ENCODE data around the gene CAPS2. TPM values are rescaled to one million over a fixed set of nuclear protein-coding genes. Genes with fewer than 3 reads are reported as not detected.

CAPS2 gene
- polyA plus RNA-seq, 1 donor (not counting 4 experiments of a cell fraction or from before 2014, with no cell fraction given) = 2.2 TPM

GRCh38 chr12:75345531-75345930, 15.4 kb upstream of the CAPS2 start:
- TF ChIP-seq CTCF (optimal IDR thresholded peaks at IDR 0.05 in 1 of 3, IDR thresholded peaks at IDR 0.05 in 1 of 3, conservative IDR thresholded peaks at IDR 0.05 in 1 of 3; ENCODE audit: extremely low read depth in 1 of 3, insufficient read depth in 2 of 3, low read length in 3 of 3) (no peak), EZH2 (IDR thresholded peaks at IDR 0.05; ENCODE audit: low read length) (no peak)
- Histone ChIP-seq H3K9me1 (ENCODE audit: control insufficient read depth, extremely low read depth, insufficient read depth, low read length) (no peaks in the 10 kb centered on the region), H2AFZ (ENCODE audit: control insufficient read depth, low read length) (no peak overlapping the region), H3K4me3 (ENCODE audit: control insufficient read depth in 2 of 3, extremely low read depth in 1 of 3, insufficient read depth in 2 of 3, low read depth in 1 of 3, low read length in 3 of 3) (no peak overlapping the region), H3K79me2 (ENCODE audit: control insufficient read depth, insufficient read depth, low read length) (no peaks in the 10 kb centered on the region), H3K27ac (ENCODE audit: control insufficient read depth, insufficient read depth, low read length) (no peak overlapping the region), H3K9ac (ENCODE audit: control insufficient read depth, extremely low read depth, insufficient read depth, low read length) (no peak overlapping the region), H3K4me2 (ENCODE audit: control insufficient read depth, extremely low read depth, insufficient read depth, low read depth, low read length) (no peak overlapping the region), H3K4me1 (ENCODE audit: control insufficient read depth, extremely low read depth, insufficient read depth, low read length) (peaks cover 4% of the 10 kb centered on the region), H3K36me3 (ENCODE audit: control insufficient read depth in 2 of 2, extremely low read depth in 1 of 2, insufficient read depth in 2 of 2, low read length in 2 of 2) (no peaks in the 10 kb centered on the region), H4K20me1 (ENCODE audit: control insufficient read depth, extremely low read depth, insufficient read depth, low read length) (no peaks in the 10 kb centered on the region), H3K27me3 (ENCODE audit: control insufficient read depth, extremely low read depth, insufficient read depth, low read length) (no peaks in the 10 kb centered on the region), H3K9me3 (ENCODE audit: control insufficient read depth, low read depth, low read length) (no peaks in the 10 kb centered on the region)
- no peak for FAIRE-seq
- DNase-seq (ENCODE audit: low read depth, low spot score) = no peak
- dilution Hi-C loops (cut with MboI; ENCODE audit: extremely low pct_ligation_motif_present, low sequenced_read_pairs) = no loop called here

- Histone ChIP-seq H3K79me2 (ENCODE audit: control insufficient read depth, insufficient read depth, low read length) (no peaks in the 10 kb centered on the region), H3K4me3 (ENCODE audit: control insufficient read depth in 2 of 3, extremely low read depth in 1 of 3, insufficient read depth in 2 of 3, low read depth in 1 of 3, low read length in 3 of 3) (no peak overlapping the region), H4K20me1 (ENCODE audit: control insufficient read depth, extremely low read depth, insufficient read depth, low read length) (no peaks in the 10 kb centered on the region), H3K27me3 (ENCODE audit: control insufficient read depth, extremely low read depth, insufficient read depth, low read length) (no peaks in the 10 kb centered on the region), H3K9ac (ENCODE audit: control insufficient read depth, extremely low read depth, insufficient read depth, low read length) (no peak overlapping the region), H3K9me3 (ENCODE audit: control insufficient read depth, low read depth, low read length) (no peaks in the 10 kb centered on the region), H3K9me1 (ENCODE audit: control insufficient read depth, extremely low read depth, insufficient read depth, low read length) (no peaks in the 10 kb centered on the region), H3K4me2 (ENCODE audit: control insufficient read depth, extremely low read depth, insufficient read depth, low read depth, low read length) (no peak overlapping the region), H3K36me3 (ENCODE audit: control insufficient read depth in 2 of 2, extremely low read depth in 1 of 2, insufficient read depth in 2 of 2, low read length in 2 of 2) (no peaks in the 10 kb centered on the region), H3K27ac (ENCODE audit: control insufficient read depth, insufficient read depth, low read length) (no peak overlapping the region), H2AFZ (ENCODE audit: control insufficient read depth, low read length) (no peak overlapping the region), H3K4me1 (ENCODE audit: control insufficient read depth, extremely low read depth, insufficient read depth, low read length) (peaks cover 4% of the 10 kb centered on the region)
- dilution Hi-C loops (cut with MboI; ENCODE audit: extremely low pct_ligation_motif_present, low sequenced_read_pairs) = no loop called here
- DNase-seq (ENCODE audit: low read depth, low spot score) (no peak), FAIRE-seq (no peak)
- TF ChIP-seq EZH2 (IDR thresholded peaks at IDR 0.05; ENCODE audit: low read length) (no peak), CTCF (optimal IDR thresholded peaks at IDR 0.05 in 1 of 3, IDR thresholded peaks at IDR 0.05 in 1 of 3, conservative IDR thresholded peaks at IDR 0.05 in 1 of 3; ENCODE audit: extremely low read depth in 1 of 3, insufficient read depth in 2 of 3, low read length in 3 of 3) (no peak)
These were observed 11.7 kb upstream of the CAPS2 start for GRCh38 chr12:75341873-75342272.
